CD4-positive, alpha-beta T cell treated with Interleukin-1 beta for 1 hour (primary cell): ENCODE measurements around the gene STH.
"Not testable (repeated sequence)": the region's sequence is repeated elsewhere in the genome, so short reads cannot be mapped to it uniquely, and the experiment has no call there.

Experiments
- DNase-seq, 2 donors: peaks; one replicate each; pipeline ENCODE4 v3.0.0-alpha.2; 2020 to 2022

The STH gene

DNA sequence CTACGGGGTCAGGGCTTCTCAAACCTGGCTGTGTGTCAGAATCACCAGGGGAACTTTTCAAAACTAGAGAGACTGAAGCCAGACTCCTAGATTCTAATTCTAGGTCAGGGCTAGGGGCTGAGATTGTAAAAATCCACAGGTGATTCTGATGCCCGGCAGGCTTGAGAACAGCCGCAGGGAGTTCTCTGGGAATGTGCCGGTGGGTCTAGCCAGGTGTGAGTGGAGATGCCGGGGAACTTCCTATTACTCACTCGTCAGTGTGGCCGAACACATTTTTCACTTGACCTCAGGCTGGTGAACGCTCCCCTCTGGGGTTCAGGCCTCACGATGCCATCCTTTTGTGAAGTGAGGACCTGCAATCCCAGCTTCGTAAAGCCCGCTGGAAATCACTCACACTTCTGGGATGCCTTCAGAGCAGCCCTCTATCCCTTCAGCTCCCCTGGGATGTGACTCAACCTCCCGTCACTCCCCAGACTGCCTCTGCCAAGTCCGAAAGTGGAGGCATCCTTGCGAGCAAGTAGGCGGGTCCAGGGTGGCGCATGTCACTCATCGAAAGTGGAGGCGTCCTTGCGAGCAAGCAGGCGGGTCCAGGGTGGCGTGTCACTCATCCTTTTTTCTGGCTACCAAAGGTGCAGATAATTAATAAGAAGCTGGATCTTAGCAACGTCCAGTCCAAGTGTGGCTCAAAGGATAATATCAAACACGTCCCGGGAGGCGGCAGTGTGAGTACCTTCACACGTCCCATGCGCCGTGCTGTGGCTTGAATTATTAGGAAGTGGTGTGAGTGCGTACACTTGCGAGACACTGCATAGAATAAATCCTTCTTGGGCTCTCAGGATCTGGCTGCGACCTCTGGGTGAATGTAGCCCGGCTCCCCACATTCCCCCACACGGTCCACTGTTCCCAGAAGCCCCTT is 10.9 kb downstream of the STH start:
- no peak for DNase-seq

DNA sequence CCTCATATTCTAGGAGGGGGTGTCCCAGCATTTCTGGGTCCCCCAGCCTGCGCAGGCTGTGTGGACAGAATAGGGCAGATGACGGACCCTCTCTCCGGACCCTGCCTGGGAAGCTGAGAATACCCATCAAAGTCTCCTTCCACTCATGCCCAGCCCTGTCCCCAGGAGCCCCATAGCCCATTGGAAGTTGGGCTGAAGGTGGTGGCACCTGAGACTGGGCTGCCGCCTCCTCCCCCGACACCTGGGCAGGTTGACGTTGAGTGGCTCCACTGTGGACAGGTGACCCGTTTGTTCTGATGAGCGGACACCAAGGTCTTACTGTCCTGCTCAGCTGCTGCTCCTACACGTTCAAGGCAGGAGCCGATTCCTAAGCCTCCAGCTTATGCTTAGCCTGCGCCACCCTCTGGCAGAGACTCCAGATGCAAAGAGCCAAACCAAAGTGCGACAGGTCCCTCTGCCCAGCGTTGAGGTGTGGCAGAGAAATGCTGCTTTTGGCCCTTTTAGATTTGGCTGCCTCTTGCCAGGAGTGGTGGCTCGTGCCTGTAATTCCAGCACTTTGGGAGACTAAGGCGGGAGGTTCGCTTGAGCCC is 11.6 kb downstream of the STH start:
- DNase-seq = no peak

DNA sequence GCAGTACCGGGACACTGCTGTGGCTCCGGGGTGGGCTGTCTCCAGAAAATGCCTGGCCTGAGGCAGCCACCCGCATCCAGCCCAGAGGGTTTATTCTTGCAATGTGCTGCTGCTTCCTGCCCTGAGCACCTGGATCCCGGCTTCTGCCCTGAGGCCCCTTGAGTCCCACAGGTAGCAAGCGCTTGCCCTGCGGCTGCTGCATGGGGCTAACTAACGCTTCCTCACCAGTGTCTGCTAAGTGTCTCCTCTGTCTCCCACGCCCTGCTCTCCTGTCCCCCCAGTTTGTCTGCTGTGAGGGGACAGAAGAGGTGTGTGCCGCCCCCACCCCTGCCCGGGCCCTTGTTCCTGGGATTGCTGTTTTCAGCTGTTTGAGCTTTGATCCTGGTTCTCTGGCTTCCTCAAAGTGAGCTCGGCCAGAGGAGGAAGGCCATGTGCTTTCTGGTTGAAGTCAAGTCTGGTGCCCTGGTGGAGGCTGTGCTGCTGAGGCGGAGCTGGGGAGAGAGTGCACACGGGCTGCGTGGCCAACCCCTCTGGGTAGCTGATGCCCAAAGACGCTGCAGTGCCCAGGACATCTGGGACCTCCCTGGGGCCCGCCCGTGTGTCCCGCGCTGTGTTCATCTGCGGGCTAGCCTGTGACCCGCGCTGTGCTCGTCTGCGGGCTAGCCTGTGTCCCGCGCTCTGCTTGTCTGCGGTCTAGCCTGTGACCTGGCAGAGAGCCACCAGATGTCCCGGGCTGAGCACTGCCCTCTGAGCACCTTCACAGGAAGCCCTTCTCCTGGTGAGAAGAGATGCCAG is 12.9 kb downstream of the STH start:
- no peak for DNase-seq

DNA sequence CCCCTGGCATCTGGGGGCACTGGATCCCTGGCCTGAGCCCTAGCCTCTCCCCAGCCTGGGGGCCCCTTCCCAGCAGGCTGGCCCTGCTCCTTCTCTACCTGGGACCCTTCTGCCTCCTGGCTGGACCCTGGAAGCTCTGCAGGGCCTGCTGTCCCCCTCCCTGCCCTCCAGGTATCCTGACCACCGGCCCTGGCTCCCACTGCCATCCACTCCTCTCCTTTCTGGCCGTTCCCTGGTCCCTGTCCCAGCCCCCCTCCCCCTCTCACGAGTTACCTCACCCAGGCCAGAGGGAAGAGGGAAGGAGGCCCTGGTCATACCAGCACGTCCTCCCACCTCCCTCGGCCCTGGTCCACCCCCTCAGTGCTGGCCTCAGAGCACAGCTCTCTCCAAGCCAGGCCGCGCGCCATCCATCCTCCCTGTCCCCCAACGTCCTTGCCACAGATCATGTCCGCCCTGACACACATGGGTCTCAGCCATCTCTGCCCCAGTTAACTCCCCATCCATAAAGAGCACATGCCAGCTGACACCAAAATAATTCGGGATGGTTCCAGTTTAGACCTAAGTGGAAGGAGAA is 13.5 kb downstream of the STH start:
- no peak for DNase-seq

DNA sequence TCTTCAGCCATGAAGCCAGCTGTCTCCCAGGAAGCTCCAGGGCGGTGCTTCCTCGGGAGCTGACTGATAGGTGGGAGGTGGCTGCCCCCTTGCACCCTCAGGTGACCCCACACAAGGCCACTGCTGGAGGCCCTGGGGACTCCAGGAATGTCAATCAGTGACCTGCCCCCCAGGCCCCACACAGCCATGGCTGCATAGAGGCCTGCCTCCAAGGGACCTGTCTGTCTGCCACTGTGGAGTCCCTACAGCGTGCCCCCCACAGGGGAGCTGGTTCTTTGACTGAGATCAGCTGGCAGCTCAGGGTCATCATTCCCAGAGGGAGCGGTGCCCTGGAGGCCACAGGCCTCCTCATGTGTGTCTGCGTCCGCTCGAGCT is 14.1 kb downstream of the STH start:
- no peak for DNase-seq

DNA sequence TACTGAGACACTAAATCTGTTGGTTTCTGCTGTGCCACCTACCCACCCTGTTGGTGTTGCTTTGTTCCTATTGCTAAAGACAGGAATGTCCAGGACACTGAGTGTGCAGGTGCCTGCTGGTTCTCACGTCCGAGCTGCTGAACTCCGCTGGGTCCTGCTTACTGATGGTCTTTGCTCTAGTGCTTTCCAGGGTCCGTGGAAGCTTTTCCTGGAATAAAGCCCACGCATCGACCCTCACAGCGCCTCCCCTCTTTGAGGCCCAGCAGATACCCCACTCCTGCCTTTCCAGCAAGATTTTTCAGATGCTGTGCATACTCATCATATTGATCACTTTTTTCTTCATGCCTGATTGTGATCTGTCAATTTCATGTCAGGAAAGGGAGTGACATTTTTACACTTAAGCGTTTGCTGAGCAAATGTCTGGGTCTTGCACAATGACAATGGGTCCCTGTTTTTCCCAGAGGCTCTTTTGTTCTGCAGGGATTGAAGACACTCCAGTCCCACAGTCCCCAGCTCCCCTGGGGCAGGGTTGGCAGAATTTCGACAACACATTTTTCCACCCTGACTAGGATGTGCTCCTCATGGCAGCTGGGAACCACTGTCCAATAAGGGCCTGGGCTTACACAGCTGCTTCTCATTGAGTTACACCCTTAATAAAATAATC is 14.6 kb downstream of the STH start:
- no peak for DNase-seq

DNA sequence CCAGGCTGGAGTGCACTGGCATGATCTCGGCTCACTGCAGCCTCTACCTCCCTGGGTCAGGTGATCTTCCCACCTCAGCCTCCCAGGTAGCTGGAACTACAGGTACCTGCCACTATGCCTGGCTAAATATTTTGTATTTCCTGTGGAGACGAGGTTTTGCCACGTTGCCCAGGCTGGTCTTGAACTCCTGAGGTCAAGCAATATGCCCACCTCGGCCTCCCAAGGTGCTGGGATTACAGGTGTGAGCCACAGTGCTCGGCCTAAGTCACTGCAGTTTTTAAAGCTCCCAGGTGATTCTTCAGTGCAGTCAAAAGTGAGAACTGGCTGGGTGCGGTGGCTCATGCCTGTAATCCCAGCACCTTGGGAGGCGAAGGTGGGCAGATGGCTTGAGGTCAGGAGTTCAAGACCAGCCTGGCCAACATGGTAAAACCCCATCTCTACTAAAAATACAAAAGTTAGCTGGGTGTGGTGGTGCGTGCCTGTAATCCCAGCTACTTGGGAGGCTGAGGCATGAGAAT is 20.4 kb downstream of the STH start:
- not testable (repeated sequence) for DNase-seq

DNA sequence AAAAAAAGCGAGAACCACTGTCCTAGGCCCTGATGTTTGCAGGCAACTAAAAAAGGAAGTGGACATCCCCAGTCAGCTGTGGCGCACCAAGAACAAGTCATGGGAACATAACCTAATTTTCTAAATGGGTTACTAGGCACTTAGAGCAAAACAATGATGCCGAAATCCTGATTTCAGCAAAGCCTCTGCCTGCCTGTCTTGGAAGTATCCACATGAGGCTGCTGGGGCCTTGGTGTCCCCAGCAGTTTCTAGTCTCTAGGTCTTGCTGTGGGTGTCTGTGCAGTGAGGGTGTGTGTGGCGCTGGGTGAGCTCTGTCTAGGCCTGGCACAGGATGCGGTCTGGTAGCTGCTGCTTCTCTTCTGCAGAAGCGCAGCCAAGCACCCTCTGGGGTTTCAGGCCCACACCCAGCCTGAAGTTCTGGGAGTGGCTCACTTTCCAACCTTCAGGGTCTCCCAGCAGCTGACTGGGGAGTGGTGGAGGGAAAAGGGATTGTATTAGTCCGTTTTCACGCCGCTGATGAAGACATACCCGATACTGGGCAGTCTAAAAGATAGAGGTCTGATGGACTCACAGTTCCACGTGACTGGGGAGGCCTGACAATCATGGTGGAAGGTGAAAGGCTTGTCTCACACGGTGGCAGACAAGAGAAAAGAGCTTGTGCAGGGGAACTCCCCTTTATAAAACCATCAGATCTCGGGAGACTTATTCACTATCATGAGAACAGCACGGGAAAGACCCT is 21.1 kb downstream of the STH start:
- peak; percentile 73 to 77 for DNase-seq

DNA sequence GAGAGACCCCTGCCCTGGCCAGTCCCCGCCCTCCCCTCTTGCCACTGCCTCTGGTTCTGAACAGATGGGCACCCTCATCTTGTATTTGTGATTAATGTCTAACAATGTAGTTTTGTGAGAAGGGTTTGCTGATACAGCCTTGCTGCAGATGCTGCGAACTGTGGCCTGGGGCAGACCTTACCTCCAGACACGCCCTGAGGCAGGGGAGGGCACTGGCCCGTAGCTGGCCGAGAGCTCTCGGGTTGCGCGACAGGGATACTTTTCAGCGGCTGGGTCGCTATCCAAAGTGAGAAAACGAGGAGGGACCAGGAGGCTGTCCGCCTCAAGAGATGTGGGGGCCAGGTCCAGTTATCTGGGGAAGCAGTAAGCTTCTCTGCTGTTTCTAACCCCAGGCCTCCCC is 21.9 kb downstream of the STH start:
- DNase-seq = no peak

DNA sequence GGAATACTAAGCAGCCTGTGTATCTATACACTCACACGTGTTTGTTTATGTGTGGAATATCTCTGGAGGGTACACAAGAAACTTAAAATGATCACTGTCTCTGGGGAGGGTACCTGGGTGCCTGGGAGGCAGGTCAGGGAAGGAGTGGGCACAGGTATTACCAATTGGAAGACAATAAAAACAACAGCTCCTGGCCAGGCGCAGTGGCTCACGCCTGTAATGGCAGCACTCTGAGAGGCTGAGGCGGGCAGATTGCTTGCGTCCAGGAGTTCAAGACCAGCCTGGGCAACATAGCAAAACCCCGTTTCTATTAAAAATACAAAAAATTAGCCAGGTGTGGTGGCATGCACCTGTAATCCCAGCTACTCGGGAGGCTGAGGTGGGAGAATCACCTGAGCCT is 24.3 kb downstream of the STH start:
- DNase-seq = not testable (repeated sequence)

DNA sequence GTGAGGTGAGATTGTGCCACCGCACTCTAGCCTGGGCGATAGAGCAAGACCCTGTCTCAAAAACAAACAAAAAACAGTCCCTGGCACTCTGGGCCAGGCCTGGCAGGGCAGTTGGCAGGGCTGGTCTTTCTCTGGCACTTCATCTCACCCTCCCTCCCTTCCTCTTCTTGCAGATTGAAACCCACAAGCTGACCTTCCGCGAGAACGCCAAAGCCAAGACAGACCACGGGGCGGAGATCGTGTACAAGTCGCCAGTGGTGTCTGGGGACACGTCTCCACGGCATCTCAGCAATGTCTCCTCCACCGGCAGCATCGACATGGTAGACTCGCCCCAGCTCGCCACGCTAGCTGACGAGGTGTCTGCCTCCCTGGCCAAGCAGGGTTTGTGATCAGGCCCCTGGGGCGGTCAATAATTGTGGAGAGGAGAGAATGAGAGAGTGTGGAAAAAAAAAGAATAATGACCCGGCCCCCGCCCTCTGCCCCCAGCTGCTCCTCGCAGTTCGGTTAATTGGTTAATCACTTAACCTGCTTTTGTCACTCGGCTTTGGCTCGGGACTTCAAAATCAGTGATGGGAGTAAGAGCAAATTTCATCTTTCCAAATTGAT is 24.8 kb downstream of the STH start:
- no peak for DNase-seq

DNA sequence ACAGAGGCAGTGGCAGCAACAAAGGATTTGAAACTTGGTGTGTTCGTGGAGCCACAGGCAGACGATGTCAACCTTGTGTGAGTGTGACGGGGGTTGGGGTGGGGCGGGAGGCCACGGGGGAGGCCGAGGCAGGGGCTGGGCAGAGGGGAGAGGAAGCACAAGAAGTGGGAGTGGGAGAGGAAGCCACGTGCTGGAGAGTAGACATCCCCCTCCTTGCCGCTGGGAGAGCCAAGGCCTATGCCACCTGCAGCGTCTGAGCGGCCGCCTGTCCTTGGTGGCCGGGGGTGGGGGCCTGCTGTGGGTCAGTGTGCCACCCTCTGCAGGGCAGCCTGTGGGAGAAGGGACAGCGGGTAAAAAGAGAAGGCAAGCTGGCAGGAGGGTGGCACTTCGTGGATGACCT is 25.5 kb downstream of the STH start:
- no peak for DNase-seq

DNA sequence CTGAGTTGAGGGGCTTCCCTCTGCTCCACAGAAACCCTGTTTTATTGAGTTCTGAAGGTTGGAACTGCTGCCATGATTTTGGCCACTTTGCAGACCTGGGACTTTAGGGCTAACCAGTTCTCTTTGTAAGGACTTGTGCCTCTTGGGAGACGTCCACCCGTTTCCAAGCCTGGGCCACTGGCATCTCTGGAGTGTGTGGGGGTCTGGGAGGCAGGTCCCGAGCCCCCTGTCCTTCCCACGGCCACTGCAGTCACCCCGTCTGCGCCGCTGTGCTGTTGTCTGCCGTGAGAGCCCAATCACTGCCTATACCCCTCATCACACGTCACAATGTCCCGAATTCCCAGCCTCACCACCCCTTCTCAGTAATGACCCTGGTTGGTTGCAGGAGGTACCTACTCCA is 26.0 kb downstream of the STH start:
- DNase-seq = no peak

DNA sequence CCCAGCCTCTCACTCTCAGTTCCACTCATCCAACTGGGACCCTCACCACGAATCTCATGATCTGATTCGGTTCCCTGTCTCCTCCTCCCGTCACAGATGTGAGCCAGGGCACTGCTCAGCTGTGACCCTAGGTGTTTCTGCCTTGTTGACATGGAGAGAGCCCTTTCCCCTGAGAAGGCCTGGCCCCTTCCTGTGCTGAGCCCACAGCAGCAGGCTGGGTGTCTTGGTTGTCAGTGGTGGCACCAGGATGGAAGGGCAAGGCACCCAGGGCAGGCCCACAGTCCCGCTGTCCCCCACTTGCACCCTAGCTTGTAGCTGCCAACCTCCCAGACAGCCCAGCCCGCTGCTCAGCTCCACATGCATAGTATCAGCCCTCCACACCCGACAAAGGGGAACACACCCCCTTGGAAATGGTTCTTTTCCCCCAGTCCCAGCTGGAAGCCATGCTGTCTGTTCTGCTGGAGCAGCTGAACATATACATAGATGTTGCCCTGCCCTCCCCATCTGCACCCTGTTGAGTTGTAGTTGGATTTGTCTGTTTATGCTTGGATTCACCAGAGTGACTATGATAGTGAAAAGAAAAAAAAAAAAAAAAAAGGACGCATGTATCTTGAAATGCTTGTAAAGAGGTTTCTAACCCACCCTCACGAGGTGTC is 26.6 kb downstream of the STH start:
- DNase-seq = no peak

DNA sequence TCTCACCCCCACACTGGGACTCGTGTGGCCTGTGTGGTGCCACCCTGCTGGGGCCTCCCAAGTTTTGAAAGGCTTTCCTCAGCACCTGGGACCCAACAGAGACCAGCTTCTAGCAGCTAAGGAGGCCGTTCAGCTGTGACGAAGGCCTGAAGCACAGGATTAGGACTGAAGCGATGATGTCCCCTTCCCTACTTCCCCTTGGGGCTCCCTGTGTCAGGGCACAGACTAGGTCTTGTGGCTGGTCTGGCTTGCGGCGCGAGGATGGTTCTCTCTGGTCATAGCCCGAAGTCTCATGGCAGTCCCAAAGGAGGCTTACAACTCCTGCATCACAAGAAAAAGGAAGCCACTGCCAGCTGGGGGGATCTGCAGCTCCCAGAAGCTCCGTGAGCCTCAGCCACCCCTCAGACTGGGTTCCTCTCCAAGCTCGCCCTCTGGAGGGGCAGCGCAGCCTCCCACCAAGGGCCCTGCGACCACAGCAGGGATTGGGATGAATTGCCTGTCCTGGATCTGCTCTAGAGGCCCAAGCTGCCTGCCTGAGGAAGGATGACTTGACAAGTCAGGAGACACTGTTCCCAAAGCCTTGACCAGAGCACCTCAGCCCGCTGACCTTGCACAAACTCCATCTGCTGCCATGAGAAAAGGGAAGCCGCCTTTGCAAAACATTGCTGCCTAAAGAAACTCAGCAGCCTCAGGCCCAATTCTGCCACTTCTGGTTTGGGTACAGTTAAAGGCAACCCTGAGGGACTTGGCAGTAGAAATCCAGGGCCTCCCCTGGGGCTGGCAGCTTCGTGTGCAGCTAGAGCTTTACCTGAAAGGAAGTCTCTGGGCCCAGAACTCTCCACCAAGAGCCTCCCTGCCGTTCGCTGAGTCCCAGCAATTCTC is 27.4 kb downstream of the STH start:
- peak in 1 of 2 donors; percentile 10 for DNase-seq

DNA sequence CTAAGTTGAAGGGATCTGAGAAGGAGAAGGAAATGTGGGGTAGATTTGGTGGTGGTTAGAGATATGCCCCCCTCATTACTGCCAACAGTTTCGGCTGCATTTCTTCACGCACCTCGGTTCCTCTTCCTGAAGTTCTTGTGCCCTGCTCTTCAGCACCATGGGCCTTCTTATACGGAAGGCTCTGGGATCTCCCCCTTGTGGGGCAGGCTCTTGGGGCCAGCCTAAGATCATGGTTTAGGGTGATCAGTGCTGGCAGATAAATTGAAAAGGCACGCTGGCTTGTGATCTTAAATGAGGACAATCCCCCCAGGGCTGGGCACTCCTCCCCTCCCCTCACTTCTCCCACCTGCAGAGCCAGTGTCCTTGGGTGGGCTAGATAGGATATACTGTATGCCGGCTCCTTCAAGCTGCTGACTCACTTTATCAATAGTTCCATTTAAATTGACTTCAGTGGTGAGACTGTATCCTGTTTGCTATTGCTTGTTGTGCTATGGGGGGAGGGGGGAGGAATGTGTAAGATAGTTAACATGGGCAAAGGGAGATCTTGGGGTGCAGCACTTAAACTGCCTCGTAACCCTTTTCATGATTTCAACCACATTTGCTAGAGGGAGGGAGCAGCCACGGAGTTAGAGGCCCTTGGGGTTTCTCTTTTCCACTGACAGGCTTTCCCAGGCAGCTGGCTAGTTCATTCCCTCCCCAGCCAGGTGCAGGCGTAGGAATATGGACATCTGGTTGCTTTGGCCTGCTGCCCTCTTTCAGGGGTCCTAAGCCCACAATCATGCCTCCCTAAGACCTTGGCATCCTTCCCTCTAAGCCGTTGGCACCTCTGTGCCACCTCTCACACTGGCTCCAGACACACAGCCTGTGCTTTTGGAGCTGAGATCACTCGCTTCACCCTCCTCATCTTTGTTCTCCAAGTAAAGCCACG is 28.3 kb downstream of the STH start:
- DNase-seq = no peak

DNA sequence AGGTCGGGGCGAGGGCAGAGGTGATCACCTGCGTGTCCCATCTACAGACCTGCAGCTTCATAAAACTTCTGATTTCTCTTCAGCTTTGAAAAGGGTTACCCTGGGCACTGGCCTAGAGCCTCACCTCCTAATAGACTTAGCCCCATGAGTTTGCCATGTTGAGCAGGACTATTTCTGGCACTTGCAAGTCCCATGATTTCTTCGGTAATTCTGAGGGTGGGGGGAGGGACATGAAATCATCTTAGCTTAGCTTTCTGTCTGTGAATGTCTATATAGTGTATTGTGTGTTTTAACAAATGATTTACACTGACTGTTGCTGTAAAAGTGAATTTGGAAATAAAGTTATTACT is 28.9 kb downstream of the STH start:
- no peak for DNase-seq

DNA sequence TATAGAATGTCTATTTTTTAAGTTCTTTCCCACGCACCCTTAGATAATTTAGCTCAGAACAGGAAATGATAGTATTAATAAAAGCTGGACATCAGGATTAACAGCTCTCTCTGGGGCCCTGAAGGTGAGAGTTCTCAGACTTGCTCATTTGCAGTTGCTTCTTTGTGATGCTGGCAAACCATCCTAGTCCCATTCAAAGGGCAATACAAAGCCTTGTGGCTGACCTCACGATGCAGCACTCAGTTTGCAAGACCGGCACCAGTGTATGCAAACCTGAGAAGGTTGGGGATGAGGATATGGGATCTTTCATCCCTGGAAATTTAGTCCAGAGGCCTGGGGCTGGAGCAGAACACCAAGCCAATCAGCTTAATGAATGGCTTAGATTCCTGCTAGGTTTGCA is 29.3 kb downstream of the STH start:
- no peak for DNase-seq
